Activated CD8-positive, alpha-beta memory T cell treated with anti-CD3 and anti-CD28 coated beads for 48 hours (primary cell): Measurements from ENCODE around the gene HOXC6.

Experiments used
- DNase-seq, 3 experiments: peaks; one replicate each; pipeline ENCODE4 v3.0.0-alpha.2; 2020; ENCODE audit warnings: low read depth in 2 of 3, low spot score in 2 of 3

Gene HOXC6

DNA sequence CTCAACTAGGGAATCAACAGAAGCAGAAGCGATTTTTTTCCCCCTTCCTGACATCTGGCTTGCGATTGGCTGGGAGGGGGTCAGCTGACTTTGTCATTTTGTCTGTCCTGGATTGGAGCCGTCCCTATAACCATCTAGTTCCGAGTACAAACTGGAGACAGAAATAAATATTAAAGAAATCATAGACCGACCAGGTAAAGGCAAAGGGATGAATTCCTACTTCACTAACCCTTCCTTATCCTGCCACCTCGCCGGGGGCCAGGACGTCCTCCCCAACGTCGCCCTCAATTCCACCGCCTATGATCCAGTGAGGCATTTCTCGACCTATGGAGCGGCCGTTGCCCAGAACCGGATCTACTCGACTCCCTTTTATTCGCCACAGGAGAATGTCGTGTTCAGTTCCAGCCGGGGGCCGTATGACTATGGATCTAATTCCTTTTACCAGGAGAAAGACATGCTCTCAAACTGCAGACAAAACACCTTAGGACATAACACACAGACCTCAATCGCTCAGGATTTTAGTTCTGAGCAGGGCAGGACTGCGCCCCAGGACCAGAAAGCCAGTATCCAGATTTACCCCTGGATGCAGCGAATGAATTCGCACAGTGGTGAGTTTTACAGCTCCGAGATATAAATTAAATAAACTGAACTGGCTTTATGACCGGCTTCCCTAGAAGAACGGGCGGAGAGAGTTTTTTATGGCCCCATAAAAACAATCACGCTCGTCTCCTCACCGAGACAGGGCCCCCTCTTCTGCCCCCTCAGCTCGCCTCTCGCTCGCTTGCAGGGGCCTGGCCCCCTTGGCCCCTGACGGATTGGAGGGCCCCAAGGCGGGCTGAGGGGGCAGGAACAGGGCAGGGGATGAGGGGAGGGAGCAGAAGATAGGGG is at the start of gene HOXC6:
HOXC6 (plus strand) TSS at position 127 of the 888 bp plus-strand sequence; CDS start at position 209, 82 bp downstream.
- DNase-seq = no peak

- no peak for DNase-seq
Measured at GRCh38 chr12:53978477-53979356, 49.5 kb upstream of the HOXC6 start.

GRCh38 chr12:53980104-53980801 is 48.0 kb upstream of the HOXC6 start:
- no peak for DNase-seq

DNA sequence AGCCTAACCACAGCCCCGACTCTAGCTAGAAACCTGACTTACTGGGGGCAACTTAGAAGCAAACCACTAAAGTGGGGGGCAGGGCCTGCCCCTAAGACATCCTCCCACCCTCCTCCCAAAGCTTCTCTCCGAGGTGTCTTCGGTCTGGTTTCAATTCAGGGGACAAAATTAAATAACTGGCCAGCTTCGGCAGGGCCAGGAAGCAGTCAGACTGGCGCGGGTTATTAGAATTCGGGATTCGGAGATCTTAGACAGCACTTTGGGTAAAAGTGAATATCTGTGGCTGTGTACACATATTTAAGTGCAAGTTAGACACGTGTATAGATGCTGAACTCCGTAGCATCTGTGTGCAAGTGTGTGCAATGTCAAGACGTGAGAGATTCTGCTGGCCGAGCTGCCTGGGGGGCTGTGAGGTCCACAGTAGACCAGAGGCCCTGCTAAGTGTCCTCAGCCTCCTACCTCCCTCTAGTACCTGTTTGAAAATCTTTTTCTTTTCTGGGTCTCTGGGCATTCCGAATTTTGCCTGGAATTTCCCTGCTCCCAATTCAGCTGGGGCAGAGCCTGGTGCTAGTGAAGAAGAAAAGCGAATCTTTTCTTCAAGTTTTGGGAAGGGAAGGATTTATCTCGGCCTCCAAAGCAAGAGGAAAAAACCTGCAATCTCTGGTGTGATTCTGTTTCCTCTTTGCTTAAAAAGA is 47.3 kb upstream of the HOXC6 start:
- no peak for DNase-seq

GRCh38 chr12:53981634-53982565 is 46.3 kb upstream of the HOXC6 start:
- no peak for DNase-seq

GRCh38 chr12:53982648-53983567 is 45.3 kb upstream of the HOXC6 start:
- no peak for DNase-seq

- no peak for DNase-seq
Measured at GRCh38 chr12:53983568-53983949, 44.7 kb upstream of the HOXC6 start.

DNA sequence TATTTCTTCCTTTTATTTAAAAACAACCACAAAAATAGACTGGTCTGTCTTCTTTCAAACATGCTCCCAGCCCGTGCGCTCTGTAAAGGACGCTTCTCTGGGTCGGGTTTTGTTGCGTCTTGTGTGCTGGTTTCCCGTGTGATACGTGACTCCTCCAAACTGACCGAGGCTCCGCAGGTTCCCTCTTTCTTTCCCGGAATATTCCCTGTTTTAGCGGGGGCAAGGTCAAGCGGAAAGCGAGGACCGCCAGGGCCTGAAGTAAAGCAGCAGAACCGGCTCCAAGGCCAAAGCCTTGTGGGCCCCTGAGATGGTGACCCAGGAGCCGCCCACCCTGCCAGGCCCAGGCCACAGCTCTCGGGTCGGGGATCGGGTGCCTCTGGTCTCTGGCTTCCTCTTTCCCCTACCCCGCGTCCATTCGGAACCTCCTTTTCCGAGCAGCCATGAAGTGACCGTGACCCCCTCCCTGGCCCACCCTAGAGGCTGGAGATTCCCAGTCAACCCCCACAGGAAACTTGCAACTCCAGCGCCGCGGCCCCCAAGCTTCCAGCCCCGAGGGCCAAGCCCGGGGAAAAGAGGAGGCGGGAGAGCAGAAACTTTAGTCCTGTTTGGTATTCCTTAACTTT is 44.2 kb upstream of the HOXC6 start:
- no peak for DNase-seq

- DNase-seq = peak; percentile 59 to 88 (median 64)
Measured at GRCh38 chr12:53984901-53985691, 43.1 kb upstream of the HOXC6 start, which contains the start of gene HOXC10. Gene HOXC10 (plus strand): TSS chr12:53985146. CDS start chr12:53985260, 114 bp downstream.

DNA sequence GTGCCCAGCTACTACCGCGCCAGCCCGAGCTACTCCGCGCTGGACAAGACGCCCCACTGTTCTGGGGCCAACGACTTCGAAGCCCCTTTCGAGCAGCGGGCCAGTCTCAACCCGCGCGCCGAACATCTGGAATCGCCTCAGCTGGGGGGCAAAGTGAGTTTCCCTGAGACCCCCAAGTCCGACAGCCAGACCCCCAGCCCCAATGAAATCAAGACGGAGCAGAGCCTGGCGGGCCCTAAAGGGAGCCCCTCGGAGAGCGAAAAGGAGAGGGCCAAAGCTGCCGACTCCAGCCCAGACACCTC is 42.6 kb upstream of the HOXC6 start:
- no peak for DNase-seq

- no peak for DNase-seq
Measured at GRCh38 chr12:53985994-53986685, 42.1 kb upstream of the HOXC6 start.

GRCh38 chr12:53986686-53987483 is 41.4 kb upstream of the HOXC6 start:
- no peak for DNase-seq

- DNase-seq = no peak
Measured at GRCh38 chr12:53987787-53988230, 40.4 kb upstream of the HOXC6 start.

GRCh38 chr12:53988541-53989226 is 39.6 kb upstream of the HOXC6 start:
- no peak for DNase-seq
